GM12878 (cell line): ENCODE results near the gene ASCC1. TPM values are rescaled to one million over a fixed set of nuclear protein-coding genes. Genes with fewer than 3 reads are reported as not detected.

Experiments used
- ATAC-seq: fragments of 200-7000 bp; cut with Tn5 transposase; 3 replicates; pipeline ENCODE4 v1.9.1; 2020; ENCODE audit warnings: mild to moderate bottlenecking, moderate library complexity
- BruUV-seq: library from RNA; stranded (reverse); fragments of 400-500 nt; replicated peaks from 2 replicates; lab custom pipeline; 2021; lab: Mats Ljungman, UMichigan
- CTCF ChIA-PET: fragments of 300-600 bp; sonication (Branson Sonifier 250); formaldehyde crosslinking; extraction: SDS; loops from one replicate; lab custom pipeline; 2021; ENCODE audit warnings: inconsistent platforms; lab: Yijun Ruan, JAX
- POLR2A ChIA-PET: fragments of 350-600 bp; formaldehyde crosslinking; extraction: SDS; loops from one replicate; lab custom pipeline; 2021; ENCODE audit warnings: inconsistent platforms; lab: Charles Lee
- RAD21 ChIA-PET: fragments of 300-600 bp; sonication (Branson Sonifier 250); formaldehyde crosslinking; loops from one replicate; lab custom pipeline; 2023; ENCODE audit warnings: antibody characterized with exemption; ENCODE audit not compliant: unreplicated experiment; lab: Charles Lee
- SMC1A ChIA-PET: fragments of 300-600 bp; sonication (Branson Sonifier 250); formaldehyde crosslinking; loops from one replicate; lab custom pipeline; 2023; ENCODE audit not compliant: unreplicated experiment, uncharacterized antibody; lab: Charles Lee
- DNase-seq: peaks from one replicate; pipeline ENCODE4 v3.0.0-alpha.2; 2011; ENCODE audit warnings: low read depth, low spot score
- FAIRE-seq: peaks from 3 replicates; lab custom pipeline; 2011; peaks lifted over from hg19 to GRCh38; lab: Jason Lieb, UNC
- H2AFZ ChIP-seq: 2 replicates; pipeline ENCODE4 v1.6.0; 2011; ENCODE audit warnings: low read depth, low read length, control low read depth; ENCODE audit not compliant: control insufficient read depth
- H3K27ac ChIP-seq: 2 replicates; pipeline ENCODE4 v1.5.1; 2011; ENCODE audit warnings: control low read depth; ENCODE audit not compliant: control insufficient read depth, insufficient read depth
- H3K27me3 ChIP-seq, 2 experiments: replicated peaks in 1 of 2; 2 replicates each; pipeline versions ENCODE4 v1.6.0 to v1.6.1; 2011; ENCODE audit warnings: low read length in 1 of 2; ENCODE audit not compliant: control insufficient read depth in 2 of 2, insufficient read depth in 2 of 2
- H3K36me3 ChIP-seq, 2 experiments: 2 replicates each; pipeline ENCODE4 v1.5.1; 2011; ENCODE audit warnings: low read length in 1 of 2; ENCODE audit not compliant: control insufficient read depth in 2 of 2, insufficient read depth in 2 of 2
- H3K4me1 ChIP-seq: 2 replicates; pipeline ENCODE4 v1.6.1; 2011; ENCODE audit warnings: mild to moderate bottlenecking, low read length, moderate library complexity, mixed read lengths; ENCODE audit not compliant: control insufficient read depth, insufficient read depth
- H3K4me2 ChIP-seq: 2 replicates; pipeline ENCODE4 v1.6.0; 2011; ENCODE audit warnings: control low read depth; ENCODE audit not compliant: control insufficient read depth, insufficient read depth
- H3K4me3 ChIP-seq: fragments of 200-600 bp; sonication (generic); 2 replicates; pipeline ENCODE4 v1.5.1; 2016
- H3K79me2 ChIP-seq: 2 replicates; pipeline ENCODE4 v1.6.0; 2011; ENCODE audit warnings: low read length; ENCODE audit not compliant: control insufficient read depth, insufficient read depth
- H3K9ac ChIP-seq: 2 replicates; pipeline ENCODE4 v1.8.0; 2011; ENCODE audit warnings: low read length, control low read depth, mixed read lengths; ENCODE audit not compliant: control insufficient read depth, insufficient read depth
- H3K9me3 ChIP-seq: replicated peaks from 3 replicates; pipeline ENCODE4 v1.5.1; 2011; ENCODE audit warnings: mild to moderate bottlenecking, low read length; ENCODE audit not compliant: control insufficient read depth, insufficient read depth
- H4K20me1 ChIP-seq: 2 replicates; pipeline ENCODE4 v1.6.0; 2011; ENCODE audit not compliant: control insufficient read depth, insufficient read depth
- BRCA1 ChIP-seq: IDR thresholded peaks from 2 replicates; pipeline ENCODE4 v1.6.1; 2011; ENCODE audit warnings: low read depth, low read length, improper control_type of control experiment
- CHD2 ChIP-seq: IDR thresholded peaks from 2 replicates; pipeline ENCODE4 v1.6.1; 2011; ENCODE audit warnings: low read depth, low read length, improper control_type of control experiment, borderline replicate concordance
- NFIC ChIP-seq: IDR thresholded peaks from 2 replicates; pipeline ENCODE4 v1.6.1; 2012; ENCODE audit warnings: low read depth, mild to moderate bottlenecking, inconsistent platforms, low read length, moderate library complexity
- NR2C2 ChIP-seq: IDR thresholded peaks from 2 replicates; pipeline ENCODE4 v1.6.1; 2011; ENCODE audit warnings: borderline replicate concordance, low read depth; ENCODE audit not compliant: control insufficient read depth, insufficient read length
- NRF1 ChIP-seq: conservative IDR thresholded peaks from 2 replicates; pipeline ENCODE4 v1.6.1; 2011; ENCODE audit warnings: mild to moderate bottlenecking, low read depth, low read length, improper control_type of control experiment
- POLR2AphosphoS5 ChIP-seq: IDR thresholded peaks from 2 replicates; pipeline ENCODE4 v1.6.1; 2011; ENCODE audit warnings: mild to moderate bottlenecking, low read length, inconsistent platforms
- RELA ChIP-seq: fragments of 450-650 bp; IDR thresholded peaks from 2 replicates; pipeline ENCODE4 v1.8.0; 2014; ENCODE audit warnings: borderline replicate concordance; ENCODE audit not compliant: partially characterized antibody
- TCF7 ChIP-seq: IDR thresholded peaks from 2 replicates; pipeline ENCODE4 v1.6.1; 2014; ENCODE audit warnings: antibody characterized with exemption, borderline replicate concordance
- ZBTB40 ChIP-seq: fragments of 450-650 bp; IDR thresholded peaks from 2 replicates; pipeline ENCODE4 v1.6.1; 2016; ENCODE audit warnings: mild to moderate bottlenecking, moderate library complexity, borderline replicate concordance
- ZNF622 ChIP-seq: fragments of 450-650 bp; IDR thresholded peaks from 2 replicates; pipeline ENCODE4 v1.6.1; 2017; ENCODE audit warnings: mild to moderate bottlenecking, inconsistent platforms
- WGBS: methylation state at CpG from one replicate; pipeline ENCODE4 v1.1.6; 2016; ENCODE audit warnings: low lambda C conversion rate; ENCODE audit not compliant: insufficient replicate concordance, insufficient coverage; ENCODE audit errors: missing lambda C conversion rate; 5-methylcytosine and 5-hydroxymethylcytosine counted together
- in situ Hi-C: fragments of 300-500 bp; cut with MboI; formaldehyde crosslinking; loops from 9 replicates; pipeline ENCODE4 v1.14.3; 2018; ENCODE audit warnings: mixed read lengths
- intact Hi-C: fragments of 100-400 bp; cut with micrococcal nuclease; formaldehyde crosslinking; loops from one replicate; pipeline ENCODE4 v1.14.2; 2022; ENCODE audit not compliant: unreplicated experiment
- polyA plus RNA-seq, 11 experiments: library from polyadenylated mRNA; depleted of rRNA in 4 of 11; unstranded in 6 of 11; stranded (reverse) in 5 of 11; fragments of >200 nt; fragmentation: Nextera tagmentation in 4 of 11; fragmentation: Illumina TruSeq in 1 of 11; extraction: Ambion mirVana in 4 of 11; extraction: Trizol in 1 of 11; gene quantifications; 1 replicate in 1 of 11; 2 replicates in 10 of 11; pipeline versions ENCODE4 v1.2.1 to v1.2.3, GENCODE V29; 2011 to 2016; ENCODE audit warnings: inconsistent platforms in 2 of 11, missing spikeins in 2 of 11, low read depth in 1 of 11
- total RNA-seq, 4 experiments: library from RNA; depleted of rRNA in 3 of 4; stranded (reverse); fragments of >200 nt in 3 of 4; fragmentation: Illumina TruSeq in 1 of 4; extraction: Trizol in 1 of 4; gene quantifications; 2 replicates each; pipeline versions ENCODE4 v1.2.1 to v1.2.3, GENCODE V29; 2013 to 2021
- TF ChIP-seq, protein P1 (sequence below): fragments of 450-650 bp; IDR thresholded peaks from 2 replicates; pipeline ENCODE4 v1.6.1; 2018; ENCODE audit warnings: mild to moderate bottlenecking, low read depth, moderate library complexity; ENCODE audit not compliant: partially characterized antibody
- TF ChIP-seq, protein P2 (sequence below): fragments of 450-650 bp; IDR thresholded peaks from 2 replicates; pipeline ENCODE4 v1.6.1; 2017; ENCODE audit warnings: mild to moderate bottlenecking, low read depth, inconsistent platforms; ENCODE audit not compliant: poor library complexity, severe bottlenecking

The ASCC1 gene
- total and polyA plus RNA-seq, 10 of the 15 experiments (the other 5 are each of a cell fraction or from before 2014, with no cell fraction given) = 23.3 to 80.6 (median 42.8) TPM

GRCh38 chr10:72098836-72099599 is 117.1 kb downstream of the ASCC1 start:
- SMC1A ChIA-PET = interaction anchor here (1.0 to 1.2 kb wide), 4 partner anchors 10 to 50 kb away, joined by 3 read pairs; no protein-coding TSS in a partner anchor
- no peak for TF ChIP-seq BRCA1
- TF ChIP-seq, protein P1, sequence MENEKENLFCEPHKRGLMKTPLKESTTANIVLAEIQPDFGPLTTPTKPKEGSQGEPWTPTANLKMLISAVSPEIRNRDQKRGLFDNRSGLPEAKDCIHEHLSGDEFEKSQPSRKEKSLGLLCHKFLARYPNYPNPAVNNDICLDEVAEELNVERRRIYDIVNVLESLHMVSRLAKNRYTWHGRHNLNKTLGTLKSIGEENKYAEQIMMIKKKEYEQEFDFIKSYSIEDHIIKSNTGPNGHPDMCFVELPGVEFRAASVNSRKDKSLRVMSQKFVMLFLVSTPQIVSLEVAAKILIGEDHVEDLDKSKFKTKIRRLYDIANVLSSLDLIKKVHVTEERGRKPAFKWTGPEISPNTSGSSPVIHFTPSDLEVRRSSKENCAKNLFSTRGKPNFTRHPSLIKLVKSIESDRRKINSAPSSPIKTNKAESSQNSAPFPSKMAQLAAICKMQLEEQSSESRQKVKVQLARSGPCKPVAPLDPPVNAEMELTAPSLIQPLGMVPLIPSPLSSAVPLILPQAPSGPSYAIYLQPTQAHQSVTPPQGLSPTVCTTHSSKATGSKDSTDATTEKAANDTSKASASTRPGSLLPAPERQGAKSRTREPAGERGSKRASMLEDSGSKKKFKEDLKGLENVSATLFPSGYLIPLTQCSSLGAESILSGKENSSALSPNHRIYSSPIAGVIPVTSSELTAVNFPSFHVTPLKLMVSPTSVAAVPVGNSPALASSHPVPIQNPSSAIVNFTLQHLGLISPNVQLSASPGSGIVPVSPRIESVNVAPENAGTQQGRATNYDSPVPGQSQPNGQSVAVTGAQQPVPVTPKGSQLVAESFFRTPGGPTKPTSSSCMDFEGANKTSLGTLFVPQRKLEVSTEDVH = no peak
- TF ChIP-seq NR2C2 = no peak
- TF ChIP-seq RELA = no peak
- no peak for TF ChIP-seq NFIC
- TF ChIP-seq TCF7 = no peak
- no peak for TF ChIP-seq NRF1
- TF ChIP-seq, protein P2, sequence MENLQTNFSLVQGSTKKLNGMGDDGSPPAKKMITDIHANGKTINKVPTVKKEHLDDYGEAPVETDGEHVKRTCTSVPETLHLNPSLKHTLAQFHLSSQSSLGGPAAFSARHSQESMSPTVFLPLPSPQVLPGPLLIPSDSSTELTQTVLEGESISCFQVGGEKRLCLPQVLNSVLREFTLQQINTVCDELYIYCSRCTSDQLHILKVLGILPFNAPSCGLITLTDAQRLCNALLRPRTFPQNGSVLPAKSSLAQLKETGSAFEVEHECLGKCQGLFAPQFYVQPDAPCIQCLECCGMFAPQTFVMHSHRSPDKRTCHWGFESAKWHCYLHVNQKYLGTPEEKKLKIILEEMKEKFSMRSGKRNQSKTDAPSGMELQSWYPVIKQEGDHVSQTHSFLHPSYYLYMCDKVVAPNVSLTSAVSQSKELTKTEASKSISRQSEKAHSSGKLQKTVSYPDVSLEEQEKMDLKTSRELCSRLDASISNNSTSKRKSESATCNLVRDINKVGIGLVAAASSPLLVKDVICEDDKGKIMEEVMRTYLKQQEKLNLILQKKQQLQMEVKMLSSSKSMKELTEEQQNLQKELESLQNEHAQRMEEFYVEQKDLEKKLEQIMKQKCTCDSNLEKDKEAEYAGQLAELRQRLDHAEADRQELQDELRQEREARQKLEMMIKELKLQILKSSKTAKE = no peak
- no peak for TF ChIP-seq POLR2AphosphoS5
- TF ChIP-seq ZNF622 = no peak
- no peak for TF ChIP-seq CHD2
- TF ChIP-seq ZBTB40 = no peak
- TF ChIP-seq, all 136 proteins: peak for 0
- no peak overlapping the region for H3K9ac ChIP-seq
- no peaks in the 10 kb centered on the region for H3K27me3 ChIP-seq
- H3K27ac ChIP-seq = no peak overlapping the region
- H3K36me3 ChIP-seq = peaks cover 0 to 22% of the 10 kb centered on the region in 2 experiments; a peak in 2 of 4 replicates
- H3K79me2 ChIP-seq = no peaks in the 10 kb centered on the region
- BruUV-seq = no TSS peak
- H3K4me1 ChIP-seq = no peaks in the 10 kb centered on the region
- no peak overlapping the region for H2AFZ ChIP-seq
- no peak overlapping the region for H3K4me2 ChIP-seq
- CTCF ChIA-PET = interaction anchor here (0.8 to 2.2 kb wide), 4 partner anchors 9 to 238 kb away, joined by 3 to 5 read pairs (median 4); no protein-coding TSS in a partner anchor
- POLR2A ChIA-PET = no interaction called here
- H3K4me3 ChIP-seq = no peak overlapping the region
- intact Hi-C loops = no loop called here
- RAD21 ChIA-PET = no interaction called here
- over 99% methylated on average over 6 of the region's 6 CpGs for WGBS
- in situ Hi-C loops = no loop called here
- FAIRE-seq (no peak), ATAC-seq (no peak), DNase-seq (no peak)
- no peaks in the 10 kb centered on the region for H3K9me3 ChIP-seq
- H4K20me1 ChIP-seq = no peaks in the 10 kb centered on the region
